LNCaP clone FGC (cell line): ENCODE measurements around the gene RALA.
A peak's percentile ranks its signal among the peaks of the same experiment; 100 is the strongest.

Experiments
- DNase-seq: peaks from one replicate; pipeline ENCODE4 v3.0.0-alpha.2; 2011; ENCODE audit warnings: low read depth
- H3K4me3 ChIP-seq: 2 replicates; pipeline ENCODE4 v1.5.1; 2011; ENCODE audit warnings: mild to moderate bottlenecking, low read depth, low read length, control low read depth
- TF ChIP-seq, protein P1 (sequence below): IDR thresholded peaks from 2 replicates; pipeline ENCODE4 v1.5.1; 2012; ENCODE audit warnings: mild to moderate bottlenecking; ENCODE audit not compliant: control insufficient read depth, insufficient read depth; ENCODE audit errors: extremely low read depth

Gene RALA

GRCh38 chr7:39587393-39587792 lies 36.0 kb upstream of the RALA start:
- DNase-seq: no peak
- no peak overlapping the region for H3K4me3 ChIP-seq
- TF ChIP-seq, protein P1, sequence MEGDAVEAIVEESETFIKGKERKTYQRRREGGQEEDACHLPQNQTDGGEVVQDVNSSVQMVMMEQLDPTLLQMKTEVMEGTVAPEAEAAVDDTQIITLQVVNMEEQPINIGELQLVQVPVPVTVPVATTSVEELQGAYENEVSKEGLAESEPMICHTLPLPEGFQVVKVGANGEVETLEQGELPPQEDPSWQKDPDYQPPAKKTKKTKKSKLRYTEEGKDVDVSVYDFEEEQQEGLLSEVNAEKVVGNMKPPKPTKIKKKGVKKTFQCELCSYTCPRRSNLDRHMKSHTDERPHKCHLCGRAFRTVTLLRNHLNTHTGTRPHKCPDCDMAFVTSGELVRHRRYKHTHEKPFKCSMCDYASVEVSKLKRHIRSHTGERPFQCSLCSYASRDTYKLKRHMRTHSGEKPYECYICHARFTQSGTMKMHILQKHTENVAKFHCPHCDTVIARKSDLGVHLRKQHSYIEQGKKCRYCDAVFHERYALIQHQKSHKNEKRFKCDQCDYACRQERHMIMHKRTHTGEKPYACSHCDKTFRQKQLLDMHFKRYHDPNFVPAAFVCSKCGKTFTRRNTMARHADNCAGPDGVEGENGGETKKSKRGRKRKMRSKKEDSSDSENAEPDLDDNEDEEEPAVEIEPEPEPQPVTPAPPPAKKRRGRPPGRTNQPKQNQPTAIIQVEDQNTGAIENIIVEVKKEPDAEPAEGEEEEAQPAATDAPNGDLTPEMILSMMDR: no peak

DNA sequence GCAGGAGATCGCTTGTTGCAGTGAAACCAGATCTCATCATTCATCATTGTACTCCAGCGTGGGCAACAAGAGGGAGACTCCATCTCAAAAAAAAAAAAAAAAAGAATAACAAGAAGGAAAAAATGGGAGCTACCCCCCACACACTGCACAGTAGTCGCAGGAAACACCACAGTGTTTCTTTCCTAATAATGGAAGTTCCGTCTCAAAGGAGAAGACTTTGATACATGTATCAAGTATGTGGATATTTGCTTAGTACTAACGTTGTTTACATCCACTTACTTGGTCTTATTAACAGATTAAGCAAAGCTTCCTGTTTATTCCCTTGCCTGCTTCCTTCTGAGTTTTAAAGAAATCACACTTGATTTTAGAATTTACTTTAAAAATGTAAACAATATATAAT lies 35.0 kb upstream of the RALA start:
- TF ChIP-seq, protein P1: no peak
- no peak for DNase-seq
- no peak overlapping the region for H3K4me3 ChIP-seq

DNA sequence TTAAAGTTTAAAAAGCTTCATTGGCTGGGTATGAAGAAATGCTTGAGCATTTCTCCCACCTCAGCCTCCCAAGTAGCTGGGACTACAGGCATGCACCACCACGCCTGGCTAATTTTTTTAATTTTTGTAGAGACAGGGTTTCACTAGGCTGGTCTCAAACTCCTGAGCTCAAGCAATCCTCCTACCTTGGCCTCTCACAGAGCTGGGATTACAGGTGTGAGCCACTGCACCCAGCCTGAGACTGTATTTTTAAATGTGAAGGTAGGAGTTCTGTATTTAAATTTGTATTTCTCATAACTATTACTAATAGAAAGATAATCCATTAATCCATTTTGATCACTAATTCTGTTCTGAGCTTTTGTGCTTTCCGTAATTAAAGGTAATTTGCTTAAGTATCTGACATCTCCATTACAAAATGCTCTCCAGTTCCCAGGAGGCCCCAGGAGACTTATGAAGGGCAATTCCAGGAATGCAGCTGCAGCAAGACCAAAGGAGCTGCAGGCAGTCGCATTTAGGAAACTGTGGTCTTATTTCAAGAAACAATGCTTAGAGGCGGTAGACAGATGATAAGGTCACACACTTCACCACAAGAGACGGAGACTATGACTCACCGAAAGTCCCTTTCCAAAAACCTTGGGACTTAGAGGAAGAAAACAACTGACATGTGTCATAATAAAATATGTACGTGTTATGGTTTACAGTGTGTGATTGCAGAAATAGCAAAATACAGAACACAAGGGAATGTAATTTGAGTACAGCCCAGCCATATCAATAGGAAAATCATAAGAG lies 33.9 kb upstream of the RALA start:
- TF ChIP-seq, protein P1: no peak
- no peak for DNase-seq
- no peak overlapping the region for H3K4me3 ChIP-seq

- no peak overlapping the region for H3K4me3 ChIP-seq
- no peak for DNase-seq
These were observed 30.8 kb upstream of the RALA start for GRCh38 chr7:39592586-39592985.

DNA sequence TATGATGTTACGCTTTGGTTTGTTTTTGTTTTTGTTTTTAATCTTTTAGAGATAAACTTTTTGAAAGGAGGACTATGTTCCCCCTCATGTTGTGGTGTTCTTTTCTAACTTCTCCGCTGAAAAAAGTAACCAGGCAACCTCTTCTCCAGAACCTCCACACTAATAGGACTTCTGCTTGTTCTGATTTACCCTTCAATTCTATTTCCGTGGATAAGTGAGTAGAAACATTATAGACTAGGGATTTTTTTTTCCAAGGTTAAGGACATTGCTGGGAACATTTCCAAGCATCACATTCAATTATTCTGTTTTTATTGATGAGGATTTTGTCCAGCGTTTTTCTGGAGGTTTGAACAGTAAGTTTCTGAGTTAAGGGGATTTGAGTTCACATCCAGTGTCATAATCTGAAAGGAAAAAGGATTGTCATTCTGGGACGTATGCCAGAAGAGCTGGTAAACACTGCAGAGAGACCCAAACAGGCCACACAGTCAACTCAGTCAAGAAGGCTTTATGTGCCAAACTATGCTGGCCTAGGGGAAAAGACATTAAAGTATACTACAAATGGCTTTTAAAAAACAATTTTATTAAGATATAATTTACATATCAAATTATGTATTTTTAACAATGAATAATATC lies 28.3 kb upstream of the RALA start:
- no peak overlapping the region for H3K4me3 ChIP-seq
- DNase-seq: peak; percentile 28
- TF ChIP-seq, protein P1: no peak

More at GRCh38 chr7:39592586-39592985, 30.8 kb upstream of the RALA start:
- TF ChIP-seq, protein P1: no peak

DNA sequence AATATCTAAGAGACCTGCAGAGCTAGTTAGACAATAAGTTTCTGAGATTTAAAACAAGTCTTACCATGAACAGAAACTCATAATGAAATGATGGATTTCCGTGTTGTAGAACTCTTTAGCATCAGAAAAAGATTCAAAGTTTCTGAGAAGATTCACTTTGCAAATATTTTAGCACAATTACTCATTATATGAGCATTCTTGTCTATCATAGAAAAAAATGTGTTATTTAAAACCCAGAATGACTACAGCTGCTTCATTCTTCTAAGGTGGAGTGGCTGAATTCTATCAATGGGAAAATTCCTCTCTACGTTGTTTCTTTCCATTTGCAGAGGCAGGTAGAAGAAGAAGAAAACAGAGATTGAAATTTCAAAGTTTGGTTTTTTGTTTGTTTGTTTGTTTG lies 21.0 kb upstream of the RALA start:
- DNase-seq: no peak
- TF ChIP-seq, protein P1: no peak
- no peak overlapping the region for H3K4me3 ChIP-seq
